Stimulated activated CD4-positive, alpha-beta T cell treated with anti-CD3 and anti-CD28 coated beads, Interleukin-2, amount 100 ng/mL, for 24 hours (primary cell): ENCODE data around the gene ODF4.
A peak's percentile ranks its signal among the peaks of the same experiment; 100 is the strongest.
"Not testable (repeated sequence)": the region's sequence is repeated elsewhere in the genome, so short reads cannot be mapped to it uniquely, and the experiment has no call there.

Experiments
- DNase-seq, 2 donors: peaks; one replicate each; pipeline ENCODE4 v3.0.0-alpha.2; 2020

The ODF4 gene

DNA sequence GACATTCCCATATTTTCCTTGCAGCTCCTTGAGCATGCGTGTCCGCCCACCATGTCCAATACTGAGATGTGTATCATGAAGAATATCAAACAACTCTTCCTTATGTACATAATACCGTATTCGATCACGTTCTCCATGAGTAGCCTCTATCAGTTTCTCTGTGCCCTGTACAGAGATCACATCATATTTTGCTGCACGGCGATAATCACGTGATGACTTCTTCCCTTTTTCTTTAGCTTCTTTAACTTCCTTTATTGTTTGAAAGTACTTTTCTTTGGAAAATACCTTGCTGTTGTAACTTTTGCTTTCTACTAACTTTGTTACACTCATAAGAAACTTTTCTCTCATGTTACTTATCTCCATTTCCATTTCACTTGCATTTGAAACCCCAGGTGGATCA, 30.3 kb downstream of the ODF4 start:
- no peak for DNase-seq

- DNase-seq = no peak
Observed at GRCh38 chr17:8371786-8372185, 32.1 kb downstream of the ODF4 start.

DNA sequence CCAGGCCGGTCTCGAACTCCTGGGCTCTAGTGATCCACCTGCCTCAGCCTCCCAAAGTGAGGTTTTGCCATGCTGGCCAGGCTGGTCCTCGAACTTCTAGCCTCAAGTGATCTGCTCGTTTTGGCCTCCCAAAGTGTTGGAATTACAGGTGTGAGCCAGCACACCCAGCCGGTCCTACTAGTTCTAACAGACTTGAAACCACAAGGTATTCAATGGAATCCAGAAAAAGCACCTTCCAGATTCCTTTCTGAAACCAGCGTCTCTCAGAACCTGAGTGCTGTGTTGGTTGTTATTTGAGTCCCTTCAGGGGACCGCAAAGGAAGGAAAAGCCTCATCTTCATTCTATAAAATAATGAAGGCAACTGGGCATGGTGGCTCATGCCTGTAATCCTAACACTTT, 32.8 kb downstream of the ODF4 start:
- DNase-seq = no peak

DNA sequence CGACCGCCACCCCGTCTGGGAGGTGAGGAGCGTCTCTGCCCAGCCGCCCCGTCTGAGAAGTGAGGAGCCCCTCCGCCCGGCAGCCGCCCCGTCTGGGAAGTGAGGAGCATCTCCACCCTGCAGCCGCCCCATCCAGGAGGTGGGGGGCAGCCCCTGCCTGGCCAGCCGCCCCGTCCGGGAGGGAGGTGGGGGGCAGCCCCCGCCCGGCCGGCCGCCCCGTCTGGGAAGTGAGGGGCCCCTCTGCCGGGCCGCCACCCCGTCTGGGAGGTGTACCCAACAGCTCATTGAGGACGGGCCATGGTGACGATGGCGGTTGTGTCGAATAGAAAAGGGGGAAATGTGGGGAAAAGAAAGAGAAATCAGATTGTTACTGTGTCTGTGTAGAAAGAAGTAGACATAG, 34.2 kb downstream of the ODF4 start:
- DNase-seq = not testable (repeated sequence)

DNA sequence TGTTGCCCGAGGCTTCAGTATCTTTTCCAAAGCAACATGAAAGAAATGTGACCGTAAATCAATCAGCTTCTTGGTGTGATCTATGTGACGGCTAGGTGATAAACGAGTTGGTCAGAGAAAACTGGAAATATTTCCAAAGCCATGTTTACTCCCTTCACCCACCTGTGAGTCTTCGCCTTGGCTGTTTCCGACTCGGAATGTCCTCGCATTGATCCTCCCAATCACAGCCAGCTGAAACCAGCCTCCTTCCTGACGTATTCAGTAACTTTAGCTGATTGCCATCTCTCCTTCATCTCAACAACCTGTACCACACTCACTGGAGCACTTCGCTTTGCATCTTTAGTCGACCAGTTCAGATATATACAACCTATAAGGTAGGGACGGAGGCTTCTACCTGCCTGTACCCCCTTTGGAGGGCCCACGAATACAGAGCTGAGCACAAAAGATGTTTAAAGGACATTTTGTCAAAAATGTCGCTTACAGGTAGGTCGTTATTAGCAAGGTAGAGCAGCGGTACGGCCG, 36.2 kb downstream of the ODF4 start:
- DNase-seq = no peak

- peak; percentile 93 to 95 for DNase-seq
Observed at GRCh38 chr17:8376271-8377067, 36.8 kb downstream of the ODF4 start, which contains the start of gene KRABD2. Gene KRABD2 (minus strand): TSS chr17:8376704.

DNA sequence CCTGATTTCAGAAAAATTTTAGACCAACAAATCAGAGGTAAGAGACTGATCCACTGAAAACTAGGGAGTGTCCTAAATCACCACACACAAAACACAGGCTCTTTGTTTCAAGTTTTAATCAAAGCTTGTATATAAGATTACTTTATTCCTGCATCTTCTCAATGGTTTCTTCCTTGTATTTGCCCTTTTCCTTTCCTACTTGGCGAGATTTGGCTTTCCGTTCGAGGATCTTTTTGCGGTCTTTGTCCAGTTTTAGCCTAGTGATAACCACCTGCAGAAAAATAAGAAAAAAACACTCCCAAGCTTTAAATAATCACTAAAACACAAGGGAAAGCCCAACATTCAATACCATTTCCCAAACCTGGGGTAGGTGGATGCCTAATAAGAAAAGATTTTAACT, 37.8 kb downstream of the ODF4 start:
- no peak for DNase-seq

DNA sequence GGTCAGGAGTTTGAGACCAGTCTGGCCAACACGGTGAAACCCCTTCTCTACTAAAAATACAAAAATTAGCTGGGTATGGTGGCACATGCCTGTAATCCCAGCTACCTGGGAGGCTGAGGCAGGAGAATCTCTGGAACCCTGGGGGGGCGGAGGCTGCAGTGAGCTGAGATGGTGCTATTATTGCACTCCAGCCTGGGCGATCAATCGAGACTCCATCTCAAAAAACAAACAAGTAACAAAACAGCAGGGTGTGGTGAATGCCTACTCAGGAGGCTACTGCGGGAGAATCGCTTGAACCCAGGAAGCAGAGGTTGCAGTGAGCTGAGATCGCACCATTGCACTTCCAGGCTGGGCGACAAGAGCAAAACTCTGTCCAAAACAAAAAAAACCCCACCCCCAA, 38.5 kb downstream of the ODF4 start:
- not testable (repeated sequence) for DNase-seq

DNA sequence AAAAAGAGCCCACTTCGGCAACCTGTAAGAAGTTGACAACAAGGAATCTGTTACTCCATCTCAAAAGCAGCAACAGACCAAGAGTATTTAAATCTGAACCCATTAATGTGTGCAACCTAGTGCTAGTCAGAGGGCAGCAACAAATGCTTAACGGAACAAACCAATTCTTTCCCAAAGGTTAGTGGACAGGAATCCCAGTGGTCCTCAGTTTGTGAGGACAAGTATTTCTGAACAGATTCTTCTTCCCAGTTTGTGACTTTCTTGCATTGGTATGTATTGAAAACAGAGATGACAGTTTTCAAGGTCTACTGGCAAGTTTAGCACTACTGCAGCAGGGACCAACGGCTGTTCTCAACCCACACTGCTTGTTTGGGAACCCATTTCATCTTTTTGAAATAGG, 40.4 kb downstream of the ODF4 start:
- DNase-seq = no peak

GRCh38 chr17:8382052-8382879, 42.6 kb downstream of the ODF4 start:
- no peak for DNase-seq

GRCh38 chr17:8382880-8383142, 43.2 kb downstream of the ODF4 start:
- DNase-seq = no peak

GRCh38 chr17:8383143-8383822, 43.6 kb downstream of the ODF4 start, which contains the start of gene RPL26:
Gene RPL26 (minus strand): TSS chr17:8383193. CDS start chr17:8382310, 883 bp downstream.
- DNase-seq = peak; percentile 91 to 94

GRCh38 chr17:8384801-8385378, 45.2 kb downstream of the ODF4 start:
- DNase-seq = no peak

- no peak for DNase-seq
Observed at GRCh38 chr17:8386841-8387240, 47.2 kb downstream of the ODF4 start.

- DNase-seq = no peak
Observed at GRCh38 chr17:8387914-8388651, 48.4 kb downstream of the ODF4 start.

GRCh38 chr17:8391711-8392110, 52.1 kb downstream of the ODF4 start:
- DNase-seq = no peak

DNA sequence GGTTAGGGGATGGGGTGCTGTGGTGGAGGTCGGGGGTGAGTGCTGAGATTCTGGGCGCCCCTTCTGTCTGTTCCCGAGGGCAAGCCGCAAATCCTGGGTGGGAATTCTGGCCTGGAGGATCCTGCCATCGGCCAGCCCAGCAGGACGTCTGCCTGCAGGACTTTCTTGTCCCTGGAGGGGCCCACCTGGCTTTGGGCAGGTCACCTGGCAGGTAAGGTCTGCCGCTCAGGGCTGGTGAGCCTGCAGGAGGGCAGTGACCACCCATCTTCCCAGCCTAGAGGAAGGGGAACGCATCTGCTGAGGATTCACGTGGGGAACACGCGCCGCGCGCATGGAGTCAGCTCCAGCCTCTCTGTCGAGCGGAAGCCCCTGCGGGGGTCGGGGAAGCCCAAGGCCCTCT, 52.6 kb downstream of the ODF4 start:
- no peak for DNase-seq

DNA sequence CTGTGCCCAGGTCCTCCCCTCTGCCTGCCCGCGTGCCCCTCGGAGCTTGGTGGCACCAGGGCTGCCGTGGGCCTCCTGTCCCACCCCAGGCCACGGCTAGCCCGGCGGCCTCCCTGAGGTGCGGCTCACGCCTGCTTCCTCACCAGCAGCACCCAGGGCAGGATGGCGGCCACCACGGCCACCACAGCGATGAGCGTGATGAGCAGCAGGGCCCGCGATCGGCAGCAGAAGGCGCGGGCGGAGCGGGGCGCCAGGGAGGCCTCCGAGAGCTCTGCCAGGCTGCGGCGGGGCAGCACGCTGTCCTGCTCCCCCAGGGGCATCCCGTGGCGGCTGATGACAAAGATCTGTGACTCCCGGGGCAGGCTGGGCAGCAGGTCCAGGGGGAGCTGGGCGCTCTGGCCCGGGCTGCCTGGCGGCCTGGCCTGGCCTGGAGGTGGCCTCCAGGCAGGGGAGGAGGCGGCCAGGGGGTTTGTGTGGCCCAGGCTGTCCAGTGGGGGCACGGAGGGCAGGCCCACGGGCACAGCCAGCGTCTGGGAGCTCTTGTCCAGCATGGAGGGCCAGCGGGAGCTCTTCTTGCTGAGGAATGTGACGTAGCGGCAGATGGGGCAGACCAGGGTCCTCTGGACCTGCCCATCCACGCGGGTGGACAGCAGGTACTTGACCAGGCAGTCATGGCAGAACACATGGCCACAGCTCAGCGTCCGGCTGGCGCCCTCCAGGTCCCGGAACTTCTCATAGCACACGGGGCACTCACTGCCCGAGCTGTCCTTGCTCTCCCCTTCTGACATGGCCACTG, 53.2 kb downstream of the ODF4 start:
- DNase-seq = no peak

DNA sequence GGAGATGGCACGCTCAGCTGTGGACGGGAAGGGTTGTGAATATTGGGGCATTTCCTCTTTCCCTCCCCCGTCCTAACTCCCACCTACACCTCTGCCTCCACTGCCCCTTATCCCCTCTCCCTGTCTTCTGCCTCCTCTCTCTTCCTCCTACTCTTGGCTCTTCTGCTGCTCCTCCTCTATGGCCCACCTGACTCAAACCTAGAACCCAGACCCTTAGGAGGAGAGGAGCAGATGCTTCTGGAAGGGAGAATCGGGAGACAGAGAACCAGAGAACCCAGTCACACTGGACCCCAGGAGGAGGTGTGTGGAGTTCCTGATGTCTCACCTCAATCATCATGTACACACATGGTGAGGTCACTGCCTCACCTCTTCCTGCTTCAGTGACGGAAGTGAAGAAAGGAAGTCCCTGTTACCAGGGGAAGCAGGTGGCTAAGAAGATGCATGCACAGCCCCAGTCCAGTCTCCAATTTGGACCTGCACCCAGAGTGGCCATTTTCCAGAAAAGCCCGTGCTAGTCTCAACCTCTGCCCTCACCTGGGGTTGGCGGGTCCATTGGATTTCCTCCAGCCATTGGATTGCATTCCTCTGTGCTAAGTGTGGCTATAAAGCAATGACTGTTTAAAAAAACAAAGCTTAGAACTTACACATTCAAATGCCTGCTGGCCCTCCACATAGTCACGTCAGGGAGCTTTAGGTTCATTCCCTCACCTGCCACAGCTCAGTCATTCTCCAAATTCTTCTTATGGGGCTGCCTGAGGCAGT, 54.0 kb downstream of the ODF4 start:
- DNase-seq = no peak

- DNase-seq = not testable (repeated sequence)
Observed at GRCh38 chr17:8394497-8394896, 54.9 kb downstream of the ODF4 start.
